Measurements from ENCODE around the gene PHLDA1. TPM values are rescaled to one million over a fixed set of nuclear protein-coding genes. Genes with fewer than 3 reads are reported as not detected.

PHLDA1 gene
- total RNA-seq (ENCODE audit: low replicate concordance), result 23.9 and 33.2 TPM in 2 replicates

GRCh38 chr12:76031414-76032042, at the start of gene PHLDA1:
Gene PHLDA1 (minus strand): TSS chr12:76031776.

Other genes with a start within 250 kb of the PHLDA1 start
- 216 and 260 TPM in 2 replicates for gene NAP1L1, start 52.9 kb upstream of the PHLDA1 start, total RNA-seq (ENCODE audit: low replicate concordance)

Data from smooth muscle cell of the coronary artery (primary cell).